Measurements from ENCODE around the gene NFASC. TPM values are rescaled to one million over a fixed set of nuclear protein-coding genes. Genes with fewer than 3 reads are reported as not detected.

Gene NFASC
- total and polyA plus RNA-seq, 4 donors = 51.4 to 173 (median 113) TPM

DNA sequence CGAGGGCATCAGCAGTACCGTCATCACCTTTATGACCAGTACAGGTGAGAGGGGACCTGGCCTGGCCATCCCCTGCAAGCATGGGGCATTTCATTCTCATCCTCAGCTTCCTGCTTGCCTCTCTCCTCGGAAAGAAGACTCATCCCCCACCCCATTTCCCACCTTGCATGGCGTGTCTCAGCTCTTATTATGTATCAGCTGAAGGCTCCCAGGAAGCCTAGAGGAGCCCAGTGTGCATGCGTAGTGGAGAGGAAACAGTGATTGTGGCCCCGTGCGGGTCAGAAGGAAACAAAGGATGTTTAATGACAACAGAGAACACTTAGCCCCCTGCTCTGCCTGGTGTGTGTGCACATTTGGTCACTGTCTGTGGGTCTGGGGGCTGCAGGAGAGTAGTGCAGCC, 132.0 kb downstream of the NFASC start:
- H3K4me1 ChIP-seq (ENCODE audit: control insufficient read depth, insufficient read depth, low read length) = peaks cover 6% of the 10 kb centered on the region
- DNase-seq (ENCODE audit: low read depth in 4 of 6, low spot score in 6 of 6) = peak in 1 of 6 donors; percentile 58
- no peak overlapping the region for H3K27ac ChIP-seq (ENCODE audit: low read depth, low read length)
- H3K9me3 ChIP-seq (ENCODE audit: control insufficient read depth, insufficient read depth, low read length) = no peaks in the 10 kb centered on the region
- H3K36me3 ChIP-seq (ENCODE audit: control insufficient read depth, insufficient read depth, low read length) = peaks cover 49% of the 10 kb centered on the region
- no peak overlapping the region for H3K4me3 ChIP-seq (ENCODE audit: low read depth, low read length)
- 55% methylated on average over 6 of the region's 7 CpGs for WGBS (ENCODE audit: insufficient coverage)
- H3K27me3 ChIP-seq (ENCODE audit: control insufficient read depth, insufficient read depth, low read length) = no peaks in the 10 kb centered on the region

GRCh38 chr1:205003358-205004131, 132.9 kb downstream of the NFASC start:
- peaks cover 3% of the 10 kb centered on the region for H3K4me1 ChIP-seq (ENCODE audit: control insufficient read depth, insufficient read depth, low read length)
- H3K36me3 ChIP-seq (ENCODE audit: control insufficient read depth, insufficient read depth, low read length) = peaks cover 47% of the 10 kb centered on the region
- no peaks in the 10 kb centered on the region for H3K9me3 ChIP-seq (ENCODE audit: control insufficient read depth, insufficient read depth, low read length)
- H3K27ac ChIP-seq (ENCODE audit: low read depth, low read length) = no peak overlapping the region
- H3K4me3 ChIP-seq (ENCODE audit: low read depth, low read length) = no peak overlapping the region
- H3K27me3 ChIP-seq (ENCODE audit: control insufficient read depth, insufficient read depth, low read length) = no peaks in the 10 kb centered on the region
- 51% methylated on average over 10 of the region's 10 CpGs for WGBS (ENCODE audit: insufficient coverage)
- no peak for DNase-seq (ENCODE audit: low read depth in 4 of 6, low spot score in 6 of 6)

DNA sequence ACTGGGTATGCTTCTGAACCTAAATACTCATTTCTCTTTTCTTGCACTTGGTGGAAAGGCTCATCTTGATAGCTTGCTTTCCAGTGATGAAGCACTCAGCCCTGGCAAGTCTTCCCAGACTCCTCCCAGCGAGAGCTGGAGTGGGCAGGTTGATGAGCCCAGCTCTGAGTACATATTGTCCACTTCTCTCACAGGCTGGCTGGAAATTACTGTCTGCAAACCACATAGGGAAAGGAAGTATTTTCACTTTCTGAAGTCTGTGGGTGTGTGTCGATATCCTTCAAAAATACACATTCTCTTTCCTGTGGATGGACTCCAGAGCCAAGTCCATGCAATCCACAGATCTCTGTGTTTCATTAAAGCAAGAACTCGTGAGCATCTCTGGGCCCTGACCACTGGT, 133.7 kb downstream of the NFASC start:
- Histone ChIP-seq H3K36me3 (ENCODE audit: control insufficient read depth, insufficient read depth, low read length) (peaks cover 53% of the 10 kb centered on the region), H3K27ac (ENCODE audit: low read depth, low read length) (no peak overlapping the region), H3K9me3 (ENCODE audit: control insufficient read depth, insufficient read depth, low read length) (no peaks in the 10 kb centered on the region), H3K27me3 (ENCODE audit: control insufficient read depth, insufficient read depth, low read length) (no peaks in the 10 kb centered on the region), H3K4me3 (ENCODE audit: low read depth, low read length) (no peak overlapping the region), H3K4me1 (ENCODE audit: control insufficient read depth, insufficient read depth, low read length) (peaks cover 3% of the 10 kb centered on the region)
- DNase-seq (ENCODE audit: low read depth in 4 of 6, low spot score in 6 of 6) = no peak
- WGBS (ENCODE audit: insufficient coverage) = 80% methylated on average over 2 of the region's 3 CpGs

- H3K4me3 ChIP-seq (ENCODE audit: low read depth, low read length) = no peak overlapping the region
- H3K27me3 ChIP-seq (ENCODE audit: control insufficient read depth, insufficient read depth, low read length) = no peaks in the 10 kb centered on the region
- no peak overlapping the region for H3K27ac ChIP-seq (ENCODE audit: low read depth, low read length)
- H3K4me1 ChIP-seq (ENCODE audit: control insufficient read depth, insufficient read depth, low read length) = peaks cover 25% of the 10 kb centered on the region
- H3K36me3 ChIP-seq (ENCODE audit: control insufficient read depth, insufficient read depth, low read length) = peaks cover 35% of the 10 kb centered on the region
- WGBS (ENCODE audit: insufficient coverage) = 96% methylated on average over 8 of the region's 8 CpGs
- DNase-seq (ENCODE audit: low read depth in 4 of 6, low spot score in 6 of 6) = no peak
- H3K9me3 ChIP-seq (ENCODE audit: control insufficient read depth, insufficient read depth, low read length) = no peaks in the 10 kb centered on the region
These were observed 138.2 kb downstream of the NFASC start for GRCh38 chr1:205008896-205009295.

- WGBS (ENCODE audit: insufficient coverage) = 92% methylated on average over 8 of the region's 12 CpGs
- Histone ChIP-seq H3K4me3 (ENCODE audit: low read depth, low read length) (no peak overlapping the region), H3K27ac (ENCODE audit: low read depth, low read length) (no peak overlapping the region), H3K27me3 (ENCODE audit: control insufficient read depth, insufficient read depth, low read length) (no peaks in the 10 kb centered on the region), H3K4me1 (ENCODE audit: control insufficient read depth, insufficient read depth, low read length) (peaks cover 32% of the 10 kb centered on the region), H3K36me3 (ENCODE audit: control insufficient read depth, insufficient read depth, low read length) (peaks cover 29% of the 10 kb centered on the region), H3K9me3 (ENCODE audit: control insufficient read depth, insufficient read depth, low read length) (no peaks in the 10 kb centered on the region)
- DNase-seq (ENCODE audit: low read depth in 4 of 6, low spot score in 6 of 6) = no peak
These were observed 139.0 kb downstream of the NFASC start for GRCh38 chr1:205009670-205010069.

DNA sequence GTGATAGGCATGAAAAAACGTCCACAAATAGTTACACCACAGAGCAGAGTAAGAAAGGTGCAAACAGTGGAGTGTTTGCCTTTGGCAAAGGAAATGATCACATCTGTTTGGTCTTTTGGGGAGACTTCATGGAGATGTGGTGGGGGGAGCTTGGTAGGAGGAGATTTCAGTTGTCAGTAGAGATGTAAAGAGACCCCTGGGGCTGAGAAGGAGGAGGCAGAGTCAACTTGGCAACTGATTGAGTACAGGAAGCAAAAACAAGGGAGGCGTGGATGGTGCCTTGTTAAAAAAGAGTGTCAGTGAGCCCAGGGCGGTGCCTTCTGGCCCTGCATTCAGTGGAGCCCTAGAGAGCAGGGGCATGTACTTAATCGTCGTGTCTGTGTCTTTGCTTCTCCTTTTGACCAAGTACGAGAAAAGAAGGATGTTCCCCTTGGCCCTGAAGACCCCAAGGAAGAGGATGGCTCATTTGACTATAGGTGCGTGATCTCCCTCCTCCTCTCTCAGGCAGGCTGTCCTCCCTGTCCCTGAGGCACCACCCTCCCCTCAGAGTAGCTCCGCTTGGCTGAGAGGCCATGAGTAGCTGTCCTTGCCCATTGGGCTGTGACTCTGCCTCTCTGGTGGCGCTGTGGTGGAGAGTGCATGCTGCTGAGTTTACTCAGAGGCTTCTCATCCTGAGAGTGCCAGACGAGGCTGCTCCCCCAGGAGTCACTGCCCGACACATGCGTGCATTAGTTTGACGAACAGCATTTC, 141.9 kb downstream of the NFASC start:
- DNase-seq (ENCODE audit: low read depth in 4 of 6, low spot score in 6 of 6) = peak in 1 of 6 donors; percentile 79
- Histone ChIP-seq H3K27me3 (ENCODE audit: control insufficient read depth, insufficient read depth, low read length) (no peaks in the 10 kb centered on the region), H3K36me3 (ENCODE audit: control insufficient read depth, insufficient read depth, low read length) (peaks cover 33% of the 10 kb centered on the region), H3K27ac (ENCODE audit: low read depth, low read length) (no peak overlapping the region), H3K4me3 (ENCODE audit: low read depth, low read length) (no peak overlapping the region), H3K9me3 (ENCODE audit: control insufficient read depth, insufficient read depth, low read length) (no peaks in the 10 kb centered on the region), H3K4me1 (ENCODE audit: control insufficient read depth, insufficient read depth, low read length) (peaks cover 50% of the 10 kb centered on the region)
- WGBS (ENCODE audit: insufficient coverage) = 54% methylated on average over 11 of the region's 13 CpGs

- no peak overlapping the region for H3K27ac ChIP-seq (ENCODE audit: low read depth, low read length)
These were observed 143.2 kb downstream of the NFASC start for GRCh38 chr1:205013683-205014367.

DNA sequence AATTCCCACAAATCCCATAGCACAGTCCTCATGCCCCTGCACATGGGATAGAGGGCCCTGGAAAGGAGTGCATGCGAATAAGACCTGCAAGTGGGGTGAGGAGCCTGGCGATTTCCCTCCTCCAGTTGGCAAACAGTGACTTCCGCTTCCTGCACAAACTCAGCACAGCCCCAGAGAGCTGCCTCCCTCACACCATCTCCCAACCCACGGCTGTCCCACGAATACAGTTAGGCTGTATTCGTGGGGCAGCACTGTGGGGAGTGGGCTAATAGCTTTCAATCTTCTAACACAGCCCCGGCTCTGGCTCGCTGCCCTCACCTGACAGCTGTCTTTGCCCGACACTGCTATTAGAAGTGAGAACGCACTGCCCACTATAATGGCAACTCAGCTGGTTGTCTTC, 144.1 kb downstream of the NFASC start:
- peaks cover 61% of the 10 kb centered on the region for H3K4me1 ChIP-seq (ENCODE audit: control insufficient read depth, insufficient read depth, low read length)
- H3K27ac ChIP-seq (ENCODE audit: low read depth, low read length) = peak overlapping the region; percentile 7
- 14% methylated on average over 5 of the region's 10 CpGs for WGBS (ENCODE audit: insufficient coverage)
- peaks cover 24% of the 10 kb centered on the region for H3K36me3 ChIP-seq (ENCODE audit: control insufficient read depth, insufficient read depth, low read length)
- no peaks in the 10 kb centered on the region for H3K9me3 ChIP-seq (ENCODE audit: control insufficient read depth, insufficient read depth, low read length)
- no peak overlapping the region for H3K4me3 ChIP-seq (ENCODE audit: low read depth, low read length)
- peak in 2 of 6 donors; percentile 49 to 57 for DNase-seq (ENCODE audit: low read depth in 4 of 6, low spot score in 6 of 6)
- no peaks in the 10 kb centered on the region for H3K27me3 ChIP-seq (ENCODE audit: control insufficient read depth, insufficient read depth, low read length)

More at GRCh38 chr1:205013683-205014367, 143.2 kb downstream of the NFASC start:
- 15% methylated on average over 2 of the region's 6 CpGs for WGBS (ENCODE audit: insufficient coverage)
- Histone ChIP-seq H3K4me1 (ENCODE audit: control insufficient read depth, insufficient read depth, low read length) (peaks cover 51% of the 10 kb centered on the region), H3K36me3 (ENCODE audit: control insufficient read depth, insufficient read depth, low read length) (peaks cover 32% of the 10 kb centered on the region), H3K27me3 (ENCODE audit: control insufficient read depth, insufficient read depth, low read length) (no peaks in the 10 kb centered on the region), H3K4me3 (ENCODE audit: low read depth, low read length) (no peak overlapping the region), H3K9me3 (ENCODE audit: control insufficient read depth, insufficient read depth, low read length) (no peaks in the 10 kb centered on the region)
- peak in 5 of 6 donors; percentile 49 to 90 (median 57) for DNase-seq (ENCODE audit: low read depth in 4 of 6, low spot score in 6 of 6)

DNA sequence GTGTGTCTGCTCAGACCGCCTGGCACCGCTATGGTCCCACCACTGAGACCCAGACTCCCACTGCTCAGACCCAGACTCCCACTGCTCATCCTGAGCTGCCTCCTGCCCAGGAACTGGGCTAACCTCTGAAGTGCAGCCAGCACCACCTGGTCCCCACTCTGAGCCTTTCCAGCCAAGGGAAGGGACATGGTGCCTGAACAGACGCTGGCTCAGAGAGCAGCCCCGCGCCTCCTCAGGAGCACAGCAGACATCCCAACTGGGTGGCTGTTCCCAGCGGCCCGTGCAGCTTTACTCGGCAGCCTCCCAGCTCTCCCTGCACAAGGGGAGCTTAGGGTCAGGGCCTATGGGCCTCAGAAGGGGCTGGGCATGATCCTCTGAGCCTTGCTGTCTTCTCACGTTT, 144.6 kb downstream of the NFASC start:
- no peaks in the 10 kb centered on the region for H3K9me3 ChIP-seq (ENCODE audit: control insufficient read depth, insufficient read depth, low read length)
- no peaks in the 10 kb centered on the region for H3K27me3 ChIP-seq (ENCODE audit: control insufficient read depth, insufficient read depth, low read length)
- no peak overlapping the region for H3K27ac ChIP-seq (ENCODE audit: low read depth, low read length)
- H3K36me3 ChIP-seq (ENCODE audit: control insufficient read depth, insufficient read depth, low read length) = peaks cover 22% of the 10 kb centered on the region
- no peak for DNase-seq (ENCODE audit: low read depth in 4 of 6, low spot score in 6 of 6)
- H3K4me1 ChIP-seq (ENCODE audit: control insufficient read depth, insufficient read depth, low read length) = peaks cover 65% of the 10 kb centered on the region
- no peak overlapping the region for H3K4me3 ChIP-seq (ENCODE audit: low read depth, low read length)
- WGBS (ENCODE audit: insufficient coverage) = 56% methylated on average over 8 of the region's 9 CpGs

Data from spinal cord (tissue), 10 donors.